OCI-LY3 (cell line): ENCODE data around the gene OPCML.
"Not testable (repeated sequence)": the region's sequence is repeated elsewhere in the genome, so short reads cannot be mapped to it uniquely, and the experiment has no call there.

Experiments used
- H2AFZ ChIP-seq: fragments of 200-600, 300-600 bp; shearing (Covaris generic); 2 replicates; pipeline ENCODE4 v1.6.0; 2014; ENCODE audit warnings: antibody characterized with exemption, low read depth, low read length
- H3K27ac ChIP-seq: fragments of 200-600, 300-600 bp; sonication (generic); 2 replicates; pipeline ENCODE4 v1.5.1; 2014; ENCODE audit warnings: mild to moderate bottlenecking, low read length, moderate library complexity, mixed read lengths
- H3K27me3 ChIP-seq: fragments of 200-600, 300-600 bp; sonication (generic); 2 replicates; pipeline ENCODE4 v1.6.1; 2014; ENCODE audit warnings: low read depth, low read length, mixed read lengths
- H3K36me3 ChIP-seq: fragments of 200-600, 300-600 bp; sonication (generic); replicated peaks from 2 replicates; pipeline ENCODE3; 2014; ENCODE audit warnings: low read depth, low read length, mixed read lengths
- H3K4me1 ChIP-seq: fragments of 300-600, 200-600 bp; sonication (generic); 2 replicates; pipeline ENCODE4 v1.6.1; 2014; ENCODE audit warnings: low read length, mixed read lengths
- H3K4me2 ChIP-seq: fragments of 200-600, 300-600 bp; sonication (generic); 2 replicates; pipeline ENCODE4 v1.6.1; 2014; ENCODE audit warnings: low read length, mixed read lengths
- H3K4me3 ChIP-seq: fragments of 300-600, 200-600 bp; sonication (generic); 2 replicates; pipeline ENCODE4 v1.5.1; 2014; ENCODE audit warnings: antibody characterized with exemption, mild to moderate bottlenecking, low read length, moderate library complexity
- H3K79me2 ChIP-seq: fragments of 300-600, 200-600 bp; shearing (Covaris generic); 2 replicates; pipeline ENCODE4 v1.6.1; 2014; ENCODE audit warnings: mild to moderate bottlenecking, low read length, mixed read lengths
- H3K9ac ChIP-seq: fragments of 300-600, 200-600 bp; shearing (Covaris generic); 2 replicates; pipeline ENCODE4 v1.6.0; 2014; ENCODE audit warnings: mild to moderate bottlenecking, low read length, moderate library complexity
- H3K9me3 ChIP-seq: fragments of 200-600, 300-600 bp; shearing (Covaris generic); 2 replicates; pipeline ENCODE4 v1.6.1; 2014; ENCODE audit warnings: low read length, mixed read lengths; ENCODE audit not compliant: insufficient read depth
- H4K20me1 ChIP-seq: fragments of 200-600, 300-600 bp; sonication (generic); 2 replicates; pipeline ENCODE4 v1.6.1; 2016; ENCODE audit warnings: low read length, mixed read lengths; ENCODE audit not compliant: insufficient read depth
- CTCF ChIP-seq: fragments of 200-600, 300-600 bp; sonication (generic); IDR thresholded peaks from 2 replicates; pipeline ENCODE4 v1.5.1; 2014; ENCODE audit warnings: antibody characterized with exemption, low read length, low read depth
- EZH2phosphoT487 ChIP-seq: fragments of 200-600 bp; shearing (Covaris generic); IDR thresholded peaks from 2 replicates; pipeline ENCODE4 v1.6.1; 2018; ENCODE audit warnings: antibody characterized with exemption, mixed run types, low read depth

Gene OPCML

GRCh38 chr11:132379540-132379939 lies 1152.8 kb downstream of the OPCML start:
- Histone ChIP-seq H3K27me3 (no peaks in the 10 kb centered on the region), H3K9ac (no peak overlapping the region), H3K4me2 (no peak overlapping the region), H4K20me1 (no peaks in the 10 kb centered on the region), H3K27ac (no peak overlapping the region), H3K36me3 (no peaks in the 10 kb centered on the region), H3K79me2 (no peaks in the 10 kb centered on the region), H3K4me1 (peaks cover 1% of the 10 kb centered on the region), H3K4me3 (no peak overlapping the region), H3K9me3 (no peaks in the 10 kb centered on the region), H2AFZ (no peak overlapping the region)
- TF ChIP-seq EZH2phosphoT487 (no peak), CTCF (no peak)

- Histone ChIP-seq H2AFZ (peak overlapping the region; percentile 27; the same call in 1 of the 2 replicates), H4K20me1 (no peaks in the 10 kb centered on the region), H3K9ac (no peak overlapping the region), H3K4me3 (no peak overlapping the region), H3K79me2 (no peaks in the 10 kb centered on the region), H3K27me3 (no peaks in the 10 kb centered on the region), H3K4me2 (no peak overlapping the region), H3K36me3 (no peaks in the 10 kb centered on the region), H3K9me3 (no peaks in the 10 kb centered on the region), H3K4me1 (peaks cover 16% of the 10 kb centered on the region), H3K27ac (peak overlapping the region; percentile 22; the same call in 1 of the 2 replicates)
- no peak for TF ChIP-seq EZH2phosphoT487
- peak; percentile 38 for TF ChIP-seq CTCF
These were observed 1158.7 kb downstream of the OPCML start for GRCh38 chr11:132373405-132374143.

- peaks cover 16% of the 10 kb centered on the region for H3K4me1 ChIP-seq
- H3K36me3 ChIP-seq, H3K79me2 ChIP-seq, H2AFZ ChIP-seq, H3K27me3 ChIP-seq, H3K4me3 ChIP-seq, H3K9ac ChIP-seq, H3K27ac ChIP-seq, H4K20me1 ChIP-seq, H3K4me2 ChIP-seq, H3K9me3 ChIP-seq: not testable (repeated sequence)
These were observed 1162.2 kb downstream of the OPCML start for GRCh38 chr11:132370114-132370513.

GRCh38 chr11:132367293-132367692 lies 1165.0 kb downstream of the OPCML start:
- peaks cover 13% of the 10 kb centered on the region for H3K9me3 ChIP-seq
- peaks cover 4% of the 10 kb centered on the region for H3K36me3 ChIP-seq

More at GRCh38 chr11:132367293-132367692, 1165.0 kb downstream of the OPCML start:
- no peak overlapping the region for H2AFZ ChIP-seq
- H3K4me3 ChIP-seq: no peak overlapping the region
- no peaks in the 10 kb centered on the region for H4K20me1 ChIP-seq
- no peaks in the 10 kb centered on the region for H3K27me3 ChIP-seq
- TF ChIP-seq EZH2phosphoT487 (no peak), CTCF (no peak)
- no peak overlapping the region for H3K4me2 ChIP-seq
- H3K27ac ChIP-seq: no peak overlapping the region
- H3K4me1 ChIP-seq: no peaks in the 10 kb centered on the region
- no peak overlapping the region for H3K9ac ChIP-seq
- H3K79me2 ChIP-seq: no peaks in the 10 kb centered on the region
